HUDEP-2 (cell line): ENCODE data around the gene PLCG2.
A peak's percentile ranks its signal among the peaks of the same experiment; 100 is the strongest.
"Not testable (repeated sequence)": the region's sequence is repeated elsewhere in the genome, so short reads cannot be mapped to it uniquely, and the experiment has no call there.

ENCODE experiments used
- DNase-seq, 76 experiments: peaks; one replicate each; lab custom pipeline; 2025; ENCODE audit not compliant: unreplicated experiment in 76 of 76; lab: John Stamatoyannopoulos, UW

PLCG2 gene

DNA sequence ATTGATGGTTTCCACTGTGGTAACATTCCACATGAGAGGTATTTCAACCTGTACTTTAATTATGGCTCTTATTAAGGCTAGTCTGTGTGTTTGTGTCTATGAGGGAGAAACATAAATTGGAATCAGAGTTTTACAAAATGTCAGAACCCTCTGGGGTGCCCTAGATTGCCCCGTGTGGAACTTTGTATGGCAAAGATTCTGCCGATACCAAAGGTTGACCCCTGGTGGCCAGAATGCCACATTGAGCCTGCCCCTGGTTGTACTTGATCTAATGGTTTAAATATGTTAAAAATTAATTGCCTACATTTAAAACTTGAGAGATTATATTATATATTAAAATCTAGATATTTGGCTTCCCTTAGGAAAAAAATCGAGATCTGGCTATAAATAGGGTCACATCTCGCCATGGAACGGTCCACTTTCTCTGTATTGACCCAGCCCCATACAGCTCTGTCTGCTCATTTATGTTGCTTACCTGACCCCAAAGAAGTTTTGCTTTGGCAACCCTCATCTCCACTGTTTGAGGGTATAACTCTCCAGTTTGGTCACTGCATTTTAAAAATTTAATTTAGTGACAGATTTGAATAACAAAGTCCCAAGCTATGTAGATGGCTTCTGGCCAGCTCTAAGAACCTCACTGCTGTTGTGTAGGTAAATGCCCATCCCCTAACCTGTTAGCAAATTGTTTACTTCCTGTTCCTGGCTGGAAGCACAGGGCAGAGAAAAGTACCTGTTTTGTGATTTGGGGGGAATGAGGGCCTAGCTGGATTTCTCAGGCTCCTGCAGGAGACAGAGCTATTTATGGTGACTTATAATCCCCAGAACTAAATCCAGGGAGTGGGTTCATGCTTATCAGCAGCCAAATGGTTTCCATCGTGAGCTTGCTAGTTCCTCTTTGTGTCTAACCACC lies 95.0 kb downstream of the PLCG2 start:
- DNase-seq: peak in 45 of 76 experiments; percentile 4 to 70 (median 30)

GRCh38 chr16:81875461-81875860 lies 96.4 kb downstream of the PLCG2 start:
- DNase-seq: no peak

DNA sequence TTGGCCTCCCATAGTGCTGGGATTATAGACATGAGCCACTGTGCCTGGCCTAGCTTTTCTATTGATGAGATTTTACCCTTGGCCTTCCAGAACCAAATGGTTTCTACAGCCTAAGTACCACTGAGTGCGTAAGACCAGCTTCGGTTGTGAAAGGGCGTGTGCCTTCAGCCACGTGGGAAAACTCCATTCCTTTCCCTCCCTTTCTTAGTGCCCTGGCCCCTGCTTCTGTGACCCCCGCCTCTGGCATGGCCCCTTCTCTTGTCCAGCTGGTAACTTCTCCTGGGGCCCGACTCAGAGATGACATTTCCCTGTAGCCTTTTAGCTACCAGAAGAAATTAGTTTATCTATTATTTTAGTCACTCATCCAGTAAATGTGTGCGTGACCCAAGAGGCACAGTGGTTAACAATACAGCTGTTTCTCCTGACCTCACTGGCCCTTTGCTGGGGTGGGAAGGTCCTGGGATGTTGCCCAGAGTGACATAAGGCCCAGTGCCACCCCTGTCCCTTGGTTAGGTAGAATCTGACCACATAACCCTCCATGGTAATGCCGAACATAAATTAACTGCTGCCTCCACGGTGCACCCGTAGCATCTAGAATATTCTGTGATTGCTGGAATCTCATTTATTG lies 97.3 kb downstream of the PLCG2 start:
- DNase-seq: no peak

- not testable (repeated sequence) for DNase-seq
These were observed 98.4 kb downstream of the PLCG2 start for GRCh38 chr16:81877490-81877889.

- no peak for DNase-seq
These were observed 99.4 kb downstream of the PLCG2 start for GRCh38 chr16:81878529-81878928.

GRCh38 chr16:81879625-81880024 lies 100.5 kb downstream of the PLCG2 start:
- peak in 13 of 76 experiments; percentile 1 to 24 (median 8) for DNase-seq

- no peak for DNase-seq
These were observed 101.7 kb downstream of the PLCG2 start for GRCh38 chr16:81880816-81881215.

DNA sequence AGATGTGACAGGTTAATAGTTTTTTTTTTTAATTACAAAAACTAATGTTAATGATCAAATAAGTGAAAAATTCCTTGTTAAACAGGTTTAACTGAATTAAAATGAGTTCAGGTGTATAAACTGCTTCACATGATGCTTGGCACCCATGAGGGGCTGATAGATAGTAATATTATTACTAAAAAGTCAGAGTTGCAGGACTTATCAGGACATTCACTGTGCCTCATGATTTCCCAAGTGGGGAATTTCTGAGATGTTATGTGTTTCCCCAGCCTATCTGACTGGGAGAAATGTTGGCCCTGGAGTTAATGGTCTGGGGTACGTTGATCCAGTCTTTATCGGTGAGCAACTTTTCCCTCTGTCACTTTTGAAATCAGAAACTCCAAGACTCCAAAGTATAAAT lies 102.1 kb downstream of the PLCG2 start:
- DNase-seq: no peak

GRCh38 chr16:81882559-81882958 lies 103.5 kb downstream of the PLCG2 start:
- no peak for DNase-seq

DNA sequence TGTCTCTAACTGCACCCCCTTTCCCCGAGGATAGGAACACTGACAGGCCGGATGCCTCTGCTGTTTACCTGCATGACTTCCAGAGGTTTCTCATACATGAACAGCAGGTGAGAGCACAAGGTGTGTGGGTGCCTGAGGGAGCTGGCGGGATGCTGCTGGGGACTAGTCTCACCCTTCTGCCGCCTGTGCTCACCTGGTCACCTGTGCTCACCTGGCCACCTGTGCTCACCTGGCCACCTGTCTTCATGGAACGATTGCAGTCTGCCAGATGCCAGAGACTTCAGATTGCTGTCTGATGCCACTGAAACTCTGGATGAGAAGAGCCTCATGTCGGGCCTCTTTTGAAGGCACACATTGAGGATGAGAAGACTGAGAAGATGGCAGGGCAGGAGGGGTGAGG lies 104.1 kb downstream of the PLCG2 start:
- DNase-seq: no peak

- peak in 23 of 76 experiments; percentile 1 to 33 (median 13) for DNase-seq
These were observed 107.0 kb downstream of the PLCG2 start for GRCh38 chr16:81885976-81886586.

GRCh38 chr16:81888520-81889394 lies 109.7 kb downstream of the PLCG2 start:
- no peak for DNase-seq

- no peak for DNase-seq
These were observed 112.8 kb downstream of the PLCG2 start for GRCh38 chr16:81891736-81892364.

DNA sequence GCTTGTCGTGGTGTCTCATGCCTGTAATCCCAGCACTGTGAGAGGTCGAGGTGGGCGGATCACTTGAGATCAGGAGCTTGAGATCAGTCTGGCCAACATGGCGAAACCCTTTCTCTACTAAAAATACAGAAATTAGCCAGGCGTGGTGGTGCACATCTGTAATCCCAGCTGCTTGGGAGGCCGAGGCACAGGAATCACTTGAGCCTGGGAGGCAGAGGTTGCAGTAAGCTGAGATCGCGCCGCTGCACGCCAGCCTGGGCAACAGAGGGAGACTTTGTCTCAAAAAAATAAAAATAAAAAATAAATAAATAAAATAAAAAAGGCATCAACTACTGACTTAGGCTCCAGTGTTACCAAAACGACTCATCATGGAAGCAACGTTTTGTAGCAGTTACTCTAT lies 115.5 kb downstream of the PLCG2 start:
- no peak for DNase-seq

GRCh38 chr16:81896902-81897301 lies 117.8 kb downstream of the PLCG2 start:
- DNase-seq: no peak

- DNase-seq: no peak
These were observed 120.5 kb downstream of the PLCG2 start for GRCh38 chr16:81899601-81900000.

- DNase-seq: no peak
These were observed 120.9 kb downstream of the PLCG2 start for GRCh38 chr16:81900014-81900413.

DNA sequence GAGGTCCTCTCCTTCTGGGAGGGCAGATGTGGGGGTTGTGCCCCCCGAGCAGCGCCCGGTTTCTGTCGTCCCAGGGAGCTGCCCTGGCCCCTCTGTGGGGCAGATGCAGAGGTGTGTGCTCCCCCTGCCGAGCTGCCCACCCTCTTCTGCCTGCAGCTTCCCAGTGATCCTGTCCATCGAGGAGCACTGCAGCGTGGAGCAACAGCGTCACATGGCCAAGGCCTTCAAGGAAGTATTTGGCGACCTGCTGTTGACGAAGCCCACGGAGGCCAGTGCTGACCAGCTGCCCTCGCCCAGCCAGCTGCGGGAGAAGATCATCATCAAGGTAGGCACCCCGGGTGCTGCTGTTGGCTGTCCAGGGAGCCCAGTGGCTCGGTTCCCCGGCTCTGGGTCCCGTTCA lies 121.4 kb downstream of the PLCG2 start:
- DNase-seq: no peak

- no peak for DNase-seq
These were observed 122.4 kb downstream of the PLCG2 start for GRCh38 chr16:81901484-81901883.

DNA sequence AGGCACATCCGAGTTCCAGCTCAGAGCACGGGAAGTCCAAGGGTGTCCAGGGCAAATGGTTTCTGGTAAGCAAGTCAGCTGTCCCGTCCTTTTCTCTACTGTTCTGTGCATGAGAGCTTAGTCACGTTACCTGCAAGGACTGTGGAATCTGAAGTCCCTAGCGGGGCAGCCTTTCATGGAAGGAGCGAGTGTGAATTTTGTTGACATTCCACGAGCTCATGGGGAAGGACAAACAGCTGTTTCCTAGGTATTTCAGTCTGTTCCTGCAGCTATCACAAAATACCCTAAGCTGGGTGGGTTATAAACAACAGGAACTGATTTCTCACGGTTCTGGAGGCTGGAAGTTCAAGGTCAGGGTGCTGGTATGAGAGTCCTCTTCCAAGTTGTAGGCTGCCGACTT lies 122.9 kb downstream of the PLCG2 start:
- no peak for DNase-seq
